Activated effector memory CD4-positive, alpha-beta T cell treated with anti-CD3 and anti-CD28 coated beads, Interleukin-2, amount 50 U/mL, for 16 hours (primary cell): Measurements from ENCODE around the gene VPS33A.

ENCODE experiments used
- DNase-seq: peaks from one replicate; pipeline ENCODE4 v3.0.0-alpha.2; 2020

Gene VPS33A

DNA sequence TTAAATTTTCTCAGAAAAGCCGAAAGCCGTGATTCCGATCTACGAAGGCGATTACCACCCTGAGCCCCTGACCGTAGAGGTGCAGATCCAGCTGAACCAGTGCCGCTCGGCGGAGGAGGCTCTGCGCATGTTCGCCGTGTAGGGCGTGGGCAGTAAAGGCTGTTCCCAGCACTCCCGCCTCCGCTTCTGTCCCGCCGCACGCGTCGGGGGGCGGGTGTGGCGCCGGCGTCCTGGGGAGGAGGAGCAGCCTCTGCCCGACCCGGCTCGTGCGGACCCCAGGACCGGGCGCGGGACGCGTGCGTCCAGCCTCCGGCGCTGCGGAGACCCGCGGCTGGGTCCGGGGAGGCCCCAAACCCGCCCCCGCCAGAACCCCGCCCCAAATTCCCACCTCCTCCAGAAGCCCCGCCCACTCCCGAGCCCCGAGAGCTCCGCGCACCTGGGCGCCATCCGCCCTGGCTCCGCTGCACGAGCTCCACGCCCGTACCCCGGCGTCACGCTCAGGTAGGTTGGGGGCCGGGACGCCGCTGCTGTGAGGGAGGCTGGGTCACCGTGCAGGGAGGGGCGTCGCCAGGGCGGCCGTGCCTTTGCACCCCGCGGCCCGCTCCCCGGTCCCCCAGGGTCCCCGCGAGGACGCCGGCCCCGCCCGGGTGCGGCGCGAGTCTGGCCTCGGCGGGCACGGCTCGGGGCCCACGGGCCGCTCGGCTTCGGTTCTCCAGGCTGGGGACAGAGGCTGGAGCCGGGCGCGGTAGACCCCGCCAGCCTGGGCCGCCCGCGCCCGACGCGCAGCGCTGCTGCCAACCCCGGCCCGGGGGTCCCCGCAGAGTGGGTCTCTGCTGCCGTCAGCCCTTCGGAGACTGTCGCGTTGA, 62.8 kb downstream of the VPS33A start, which contains the start of gene B3GNT4:
Gene B3GNT4, plus strand, starts transcription at position 409 of the 866 bp plus-strand sequence. CDS start 910 bp downstream, outside the sequence.
- DNase-seq = peak; percentile 87

DNA sequence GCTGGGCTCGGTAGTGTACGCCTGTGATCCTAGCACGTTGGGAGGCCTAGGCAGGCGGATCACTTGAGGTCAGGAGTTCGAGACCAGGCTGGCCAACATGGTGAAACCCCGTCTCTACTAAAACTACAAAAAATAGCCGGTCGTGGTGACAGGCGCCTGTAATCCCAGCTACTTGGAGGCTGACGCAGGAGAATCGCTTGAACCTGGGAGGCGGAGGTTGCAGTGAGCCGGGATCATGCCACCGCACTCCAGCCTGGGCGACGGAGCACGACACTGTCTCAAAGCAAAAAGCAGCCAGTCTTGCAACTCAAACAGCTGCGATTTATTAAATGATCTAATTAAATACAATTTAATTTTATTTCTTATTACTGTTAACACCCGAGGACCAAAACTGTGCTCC, 63.5 kb downstream of the VPS33A start:
- DNase-seq = peak; percentile 21

DNA sequence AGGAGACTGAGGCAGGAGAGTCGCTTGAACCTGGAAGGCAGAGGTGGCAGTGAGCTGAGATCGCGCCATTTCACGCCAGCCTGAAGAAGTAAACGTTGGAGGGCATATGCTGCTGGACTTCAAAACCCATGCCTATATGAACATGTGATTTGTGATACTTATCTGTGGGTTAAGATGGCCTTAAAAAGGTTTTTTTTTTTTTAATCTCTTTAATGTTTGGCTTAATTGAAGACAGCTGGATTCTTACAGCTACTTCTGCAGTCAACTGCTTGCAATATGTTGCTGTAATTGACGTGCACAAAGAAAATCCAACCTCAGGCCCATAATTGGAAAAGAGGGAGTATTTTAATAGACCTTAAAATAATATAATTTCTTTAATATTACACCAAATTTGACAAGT, 64.3 kb downstream of the VPS33A start:
- no peak for DNase-seq

DNA sequence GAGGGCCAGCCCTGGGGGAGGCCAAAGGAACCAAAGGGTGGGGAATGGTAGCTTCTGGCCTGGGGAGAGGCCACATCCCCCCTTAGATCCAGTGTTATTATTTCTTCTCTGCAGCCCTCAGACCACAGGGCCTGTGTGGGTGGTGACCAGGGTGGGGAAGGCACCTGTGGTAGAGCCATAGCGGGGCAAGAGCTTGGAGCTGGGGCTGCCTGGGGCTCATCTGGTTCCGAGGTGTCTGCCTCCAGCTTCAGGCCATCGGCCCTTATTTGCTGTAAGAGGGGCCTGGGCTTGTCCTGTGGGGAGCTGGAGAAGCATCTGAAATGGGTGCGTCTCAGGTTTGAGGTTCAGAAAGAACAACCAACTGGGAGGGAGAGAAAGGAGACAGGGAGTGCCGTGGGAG, 64.9 kb downstream of the VPS33A start:
- DNase-seq = peak; percentile 30

DNA sequence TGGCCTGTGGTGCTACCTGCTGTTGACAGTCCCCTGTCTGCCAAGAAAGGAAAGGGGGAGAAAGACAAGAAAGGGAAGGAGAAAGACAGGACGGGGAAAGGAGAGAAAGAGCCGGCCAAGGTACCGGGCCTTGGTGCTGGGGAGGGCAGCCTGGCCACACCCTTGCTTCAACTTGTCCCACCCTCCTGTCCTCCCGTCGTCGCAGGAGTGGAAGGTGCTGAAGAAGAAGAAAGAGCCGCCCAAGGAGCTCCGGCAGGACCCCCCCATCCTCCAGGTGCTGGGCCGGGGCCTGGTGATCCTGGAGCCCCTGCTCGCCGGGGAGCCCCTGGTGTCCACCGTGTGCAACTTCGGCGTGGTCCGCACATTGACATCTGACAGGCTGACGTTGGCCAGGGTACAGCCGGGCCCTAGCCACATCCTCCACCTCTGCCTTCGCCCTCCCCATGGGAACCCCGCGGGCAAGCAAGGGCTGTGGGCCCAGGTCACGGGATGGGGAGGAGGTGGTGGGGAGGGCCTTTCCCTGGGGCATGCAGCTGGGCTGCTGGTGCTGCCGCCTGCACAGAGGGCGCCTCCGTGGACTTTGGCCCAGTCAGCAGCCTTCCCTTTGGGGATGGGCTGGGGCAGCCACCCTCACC, 65.6 kb downstream of the VPS33A start:
- peak; percentile 41 for DNase-seq

DNA sequence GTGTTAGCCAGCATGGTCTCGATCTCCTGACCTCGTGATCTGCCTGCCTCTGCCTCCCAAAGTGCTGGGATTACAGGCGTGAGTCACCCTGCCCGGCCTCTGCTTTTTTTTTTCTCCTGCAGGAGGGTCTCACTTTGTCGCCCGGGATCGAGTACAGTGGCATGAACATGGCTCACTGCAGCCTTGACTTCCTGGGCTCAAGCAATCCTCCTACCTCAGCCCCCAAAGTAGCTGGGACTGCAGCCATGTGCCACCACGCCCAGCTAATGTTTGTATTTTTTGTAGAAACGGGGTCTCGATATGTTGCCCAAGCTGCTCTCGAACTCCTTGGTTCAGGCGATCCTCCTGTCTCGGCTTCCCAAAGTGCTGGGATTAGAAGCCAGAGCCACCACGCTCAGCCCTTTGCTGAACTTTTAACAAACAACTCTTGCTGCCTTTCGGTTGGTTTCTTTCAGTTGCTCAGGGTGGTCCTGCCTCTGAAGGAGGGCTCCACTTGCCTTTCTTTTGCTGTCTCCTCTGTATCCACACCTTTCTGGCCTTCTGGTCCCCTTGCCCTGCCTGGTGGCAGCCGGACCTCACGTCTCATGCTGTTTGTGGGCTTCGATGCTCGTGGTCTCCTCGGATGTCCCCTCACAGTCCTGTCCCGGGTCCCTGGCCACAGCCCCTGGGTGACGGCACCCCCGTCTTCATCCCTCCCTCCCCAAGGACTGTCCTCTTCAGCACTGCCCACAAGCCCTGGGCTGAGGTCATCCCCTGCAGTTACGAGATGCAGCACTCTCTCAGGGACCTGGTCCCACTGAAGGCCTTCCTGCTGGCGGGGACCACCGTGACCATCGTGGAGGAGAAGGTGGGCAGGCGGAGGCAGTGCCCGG, 66.6 kb downstream of the VPS33A start:
- peak; percentile 39 for DNase-seq

DNA sequence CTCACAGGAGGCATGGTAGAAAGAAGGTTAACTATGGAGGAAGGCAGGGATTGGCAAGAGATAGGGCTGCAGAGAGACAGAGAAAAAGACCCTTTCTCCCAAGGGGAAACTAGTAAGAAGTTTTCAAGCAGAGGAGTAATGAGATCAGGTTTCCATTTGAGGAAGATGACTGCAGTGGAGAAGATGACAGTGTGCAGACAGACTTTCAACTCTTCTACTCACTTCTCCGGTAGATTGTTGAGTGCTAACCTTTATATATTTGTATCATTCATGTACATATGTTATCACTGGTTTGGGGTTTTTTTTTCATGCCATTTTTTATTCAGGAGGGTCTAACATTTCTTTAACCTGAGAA, 68.7 kb downstream of the VPS33A start:
- DNase-seq = no peak

DNA sequence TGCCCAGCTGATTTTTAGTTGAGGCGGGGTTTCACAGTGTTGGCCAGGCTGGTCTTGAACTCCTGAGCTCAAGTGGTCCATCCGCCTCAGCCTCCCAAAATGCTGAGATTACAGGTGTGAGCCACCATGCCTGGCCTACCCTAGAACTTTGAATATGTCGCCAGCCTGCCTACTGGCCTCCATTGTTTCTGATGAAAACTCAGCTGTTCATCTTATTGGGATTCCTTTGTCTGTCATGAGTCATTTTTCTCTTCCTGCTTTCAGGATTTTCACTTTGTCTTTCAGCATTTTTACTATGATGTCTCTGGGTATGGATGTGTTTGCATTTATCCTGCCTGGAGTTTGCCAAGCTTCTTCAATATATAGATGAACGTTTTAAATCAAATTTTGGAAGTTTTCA, 70.9 kb downstream of the VPS33A start:
- DNase-seq = peak; percentile 3

DNA sequence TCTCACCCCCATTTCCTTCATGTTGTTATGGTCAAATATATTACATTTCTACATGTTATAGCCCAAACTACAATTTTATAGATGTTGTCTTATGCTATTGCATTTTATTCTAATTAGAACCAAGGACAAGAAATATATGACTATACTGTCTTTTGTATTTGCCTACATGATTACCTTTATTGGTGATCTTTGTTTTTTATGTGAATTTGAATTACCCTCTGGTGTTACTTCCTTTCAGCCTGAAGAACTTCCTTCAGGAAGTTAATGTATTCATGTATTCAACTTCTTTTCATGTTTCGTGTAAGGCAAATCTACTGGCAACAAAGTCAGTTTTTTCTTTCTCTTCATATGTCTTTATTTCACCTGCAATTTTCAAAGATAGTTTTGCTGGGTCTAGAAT, 71.5 kb downstream of the VPS33A start:
- no peak for DNase-seq

DNA sequence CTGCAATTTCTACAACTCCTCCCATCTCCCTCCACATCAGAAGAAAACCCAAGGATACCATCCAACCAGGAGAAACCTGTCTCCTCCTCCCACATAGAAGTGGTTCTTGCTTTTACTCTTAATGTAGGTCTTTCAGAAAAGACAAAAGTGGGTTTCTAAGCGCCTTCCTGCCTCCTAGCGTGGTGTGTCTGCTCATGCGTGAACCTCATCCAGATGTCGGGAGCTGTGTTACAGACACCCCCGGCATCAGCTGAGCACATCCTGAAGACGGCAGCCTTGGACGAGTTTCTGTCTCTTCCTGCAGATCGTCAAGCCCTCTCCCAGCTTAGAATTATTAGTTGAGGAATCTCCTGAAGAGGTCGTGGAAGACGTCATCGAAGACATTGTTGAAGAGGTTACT, 73.9 kb downstream of the VPS33A start:
- no peak for DNase-seq

DNA sequence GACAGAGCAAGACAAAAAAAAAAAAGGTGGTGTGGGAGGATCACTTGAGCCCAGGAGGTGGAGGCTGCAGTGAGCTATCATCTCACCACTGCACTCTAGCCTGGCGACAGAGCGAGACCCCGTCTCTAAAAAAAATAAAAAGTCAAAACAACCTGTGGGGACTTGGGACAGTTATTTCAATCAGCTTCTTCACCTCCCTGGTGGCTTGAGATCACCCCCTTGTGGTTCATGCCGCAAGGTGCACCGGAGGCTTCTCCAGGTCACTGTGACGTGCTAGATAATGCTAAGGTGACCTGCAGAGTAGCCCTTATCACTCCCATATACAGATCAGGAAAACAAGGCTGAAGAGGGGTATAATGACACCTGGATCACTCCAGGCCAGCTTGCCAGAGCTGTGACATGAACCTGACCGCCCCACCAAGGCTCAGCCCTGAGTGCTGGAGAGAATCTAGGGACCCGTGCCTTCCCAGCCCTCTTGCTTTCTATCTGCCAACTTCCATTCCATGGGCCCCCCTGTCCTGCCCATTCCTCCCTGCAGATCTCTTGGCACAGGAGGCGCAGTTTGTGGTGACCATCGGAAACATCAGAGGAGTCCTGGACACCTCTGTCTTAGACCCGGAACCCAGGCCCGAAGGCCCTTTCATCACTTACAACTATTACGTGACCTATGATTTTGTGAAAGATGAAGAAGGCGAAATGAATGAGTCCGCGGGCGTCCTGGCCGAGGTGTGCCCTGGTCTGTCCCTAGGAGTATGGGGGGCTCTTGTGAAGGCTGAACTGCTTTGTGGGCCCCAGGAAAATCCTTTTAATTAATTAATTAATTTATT, 75.2 kb downstream of the VPS33A start:
- DNase-seq = peak; percentile 85

DNA sequence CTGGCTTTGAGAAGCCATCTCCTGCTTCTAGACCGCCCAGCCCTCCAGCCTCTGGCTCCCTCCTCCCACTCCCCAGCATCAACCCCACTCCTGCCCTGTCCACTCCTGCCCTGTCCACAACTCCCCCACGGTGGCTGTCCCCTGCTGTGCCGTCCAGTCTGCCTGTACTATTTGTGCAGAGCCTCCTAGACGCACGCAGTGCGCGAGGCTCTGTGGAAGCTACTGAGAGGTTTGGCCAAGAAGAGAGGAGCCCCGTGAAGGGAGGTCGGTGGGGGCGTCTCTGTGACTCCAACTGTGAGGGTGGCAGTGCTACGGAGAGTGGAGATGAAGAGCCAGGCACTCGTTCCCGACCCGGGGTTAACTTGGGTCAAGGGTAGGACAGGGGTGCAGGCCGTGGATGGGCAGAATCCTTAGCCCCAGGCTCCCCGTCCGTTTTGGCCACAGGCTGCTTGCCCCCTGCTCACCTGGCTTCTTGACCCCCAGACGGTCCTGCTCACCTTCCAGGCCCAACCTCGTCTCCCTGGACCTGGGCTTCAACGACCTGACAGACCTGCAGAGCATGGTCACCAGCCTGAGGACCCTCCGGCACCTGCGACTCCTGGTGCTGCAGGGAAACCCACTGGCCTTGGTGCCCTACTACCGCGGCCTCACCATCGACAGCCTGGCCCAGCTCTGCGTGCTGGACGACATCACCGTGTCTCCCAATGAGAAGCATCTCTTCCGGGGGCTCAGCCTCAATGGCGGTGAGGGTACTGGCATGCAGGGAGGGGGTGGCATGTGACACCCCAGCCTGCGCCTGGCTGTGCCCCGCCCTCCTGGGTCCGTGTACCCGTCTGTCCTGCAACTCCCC, 76.4 kb downstream of the VPS33A start:
- DNase-seq = no peak

DNA sequence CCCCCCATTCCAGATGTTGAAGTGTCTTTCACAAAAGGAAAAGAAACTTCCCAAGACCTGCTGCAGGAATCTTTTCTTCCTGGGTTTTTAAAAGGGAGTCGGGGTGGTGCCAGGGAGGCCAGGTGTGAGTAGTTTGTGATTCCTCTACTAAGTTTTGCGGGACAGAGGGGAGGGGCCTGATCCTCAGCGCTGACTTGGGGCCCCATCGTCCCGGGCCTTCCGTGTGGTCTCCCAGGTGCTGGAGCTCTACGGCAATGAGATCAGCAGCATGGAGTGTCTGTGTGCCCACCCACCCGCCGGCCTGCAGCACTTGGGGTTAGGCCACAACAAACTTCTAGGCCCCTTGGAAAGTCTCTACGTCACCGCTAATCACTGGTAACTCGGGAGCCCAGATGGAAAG, 78.8 kb downstream of the VPS33A start:
- DNase-seq = no peak

DNA sequence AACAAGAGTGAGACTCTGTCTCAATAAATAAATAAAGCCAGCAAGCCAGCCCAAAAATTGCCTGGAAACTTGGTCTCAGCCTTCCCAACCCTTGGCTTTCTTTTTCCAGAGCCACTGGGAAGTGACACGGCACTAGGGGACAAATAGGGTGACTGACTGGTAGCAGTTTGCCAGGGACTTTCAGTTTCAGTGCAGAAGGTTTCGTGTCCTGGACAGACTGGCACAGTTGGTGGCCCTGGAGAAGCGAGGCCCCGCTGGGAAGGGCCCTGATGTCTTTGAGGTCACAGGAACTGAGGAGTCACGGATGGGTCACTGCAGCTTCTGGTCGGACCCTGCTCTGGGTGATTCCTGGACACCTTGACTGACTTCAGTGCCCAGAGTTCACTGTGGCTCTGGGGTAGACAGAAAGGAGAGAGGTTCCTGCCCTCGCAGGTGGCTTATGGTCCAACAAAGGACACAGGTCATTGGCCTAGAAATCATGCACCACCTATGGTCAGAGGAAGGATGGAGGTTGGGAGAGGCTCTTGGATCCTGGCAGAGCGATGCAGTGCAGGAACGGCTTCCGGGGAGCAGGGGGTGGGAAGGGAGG, 80.7 kb downstream of the VPS33A start:
- no peak for DNase-seq

DNA sequence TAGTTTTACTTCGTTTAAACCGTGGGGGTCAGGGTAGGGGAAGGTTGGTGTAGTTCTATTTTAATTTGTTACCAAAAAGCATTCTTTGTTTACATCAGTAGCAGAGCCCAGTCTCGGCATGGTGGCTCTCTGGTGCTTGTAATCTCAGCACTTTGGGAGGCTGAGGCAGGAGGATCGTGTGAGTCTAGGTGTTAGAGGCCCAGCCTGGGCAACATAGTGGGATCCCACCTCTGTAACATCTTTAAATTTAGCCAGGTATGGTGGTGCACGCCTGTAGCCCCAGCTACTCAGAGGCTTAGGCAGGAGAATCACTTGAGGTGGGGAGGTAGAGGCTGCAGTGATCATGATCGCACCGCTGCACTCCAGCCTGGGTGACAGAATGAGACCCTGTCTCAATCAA, 81.2 kb downstream of the VPS33A start:
- DNase-seq = no peak

DNA sequence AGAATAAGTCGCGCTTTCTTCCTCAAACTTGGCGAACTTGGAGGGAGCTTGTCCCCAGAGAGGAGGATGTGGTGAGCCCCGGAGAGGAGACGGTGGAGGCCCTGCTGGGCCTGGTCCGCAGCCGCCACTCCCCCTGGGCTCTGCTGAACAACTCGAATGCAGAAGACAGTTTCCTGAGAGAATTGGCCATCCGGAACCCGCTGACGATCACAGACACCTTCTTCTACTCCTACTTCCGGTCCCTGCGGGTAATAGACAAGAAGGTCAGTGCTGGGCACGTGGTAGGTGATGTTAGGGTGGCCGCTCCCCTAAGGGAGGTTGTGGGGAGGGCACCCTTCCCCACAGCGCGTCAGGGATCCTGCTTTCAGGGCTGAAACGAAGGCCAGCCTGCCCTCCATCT, 81.8 kb downstream of the VPS33A start:
- DNase-seq = no peak

DNA sequence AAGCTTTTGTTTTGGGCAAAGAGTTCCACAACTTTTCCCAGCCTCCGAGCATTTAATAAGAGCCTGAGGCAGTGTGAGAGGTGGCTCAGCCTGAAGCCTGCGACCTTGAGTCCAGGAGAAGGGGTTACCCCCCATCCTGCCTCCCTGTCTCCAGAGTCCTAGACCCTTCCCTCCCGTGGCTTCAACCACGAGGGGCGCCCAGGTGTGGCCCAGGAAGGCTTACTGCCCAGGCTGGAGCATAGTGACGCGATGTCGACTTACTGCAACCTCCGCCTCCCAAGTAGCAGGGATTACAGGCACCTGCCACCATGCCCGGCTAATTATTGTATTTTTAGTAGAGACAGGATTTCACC, 82.7 kb downstream of the VPS33A start:
- DNase-seq = no peak

DNA sequence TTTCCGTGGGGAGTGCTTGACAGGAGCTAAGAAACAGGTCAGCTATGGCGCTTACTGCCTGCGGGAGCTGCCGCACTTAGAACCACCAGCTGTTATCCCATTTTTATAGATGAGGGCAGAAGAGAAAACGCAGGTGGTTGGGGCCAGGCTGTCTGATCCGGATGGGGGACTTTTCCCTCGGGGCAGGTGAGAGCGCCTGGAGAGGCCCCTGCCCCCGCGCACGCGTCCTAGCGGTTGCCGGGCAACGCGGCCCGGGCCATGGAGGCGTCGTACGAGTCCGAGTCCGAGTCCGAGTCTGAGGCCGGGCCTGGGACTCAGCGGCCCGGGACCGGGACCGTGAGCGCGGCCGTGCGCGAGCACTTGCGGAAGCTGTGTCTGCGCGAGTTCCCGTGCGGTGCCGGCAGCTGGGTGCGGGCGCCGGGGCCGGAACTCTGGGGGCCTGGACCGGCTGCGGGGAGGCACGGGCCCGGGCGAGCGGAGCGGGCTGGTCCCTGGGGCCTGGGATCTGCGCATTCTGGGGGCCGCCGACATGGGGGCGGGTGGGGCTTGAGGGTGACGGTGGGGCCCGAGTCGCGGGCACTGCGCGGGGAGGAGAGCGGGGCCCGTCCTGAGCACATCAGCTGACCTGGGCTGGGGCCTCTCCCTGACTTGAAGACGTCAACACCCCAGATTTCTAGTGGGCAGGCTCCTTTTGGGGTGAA, 83.3 kb downstream of the VPS33A start, which contains the start of gene LRRC43:
Gene LRRC43, plus strand, starts transcription at position 237 of the 701 bp plus-strand sequence. Its CDS starts 22 bp downstream, at position 259.
- peak; percentile 67 for DNase-seq
